Vagina (tissue), 2 donors: ENCODE data around the gene HEBP2. TPM values are rescaled to one million over a fixed set of nuclear protein-coding genes. Genes with fewer than 3 reads are reported as not detected.

Experiments
- DNase-seq, 2 donors: peaks; one replicate each; pipeline ENCODE4 v3.0.0-alpha.2; 2017; ENCODE audit errors: extremely low spot score in 2 of 2
- H3K27ac ChIP-seq: fragments of 200-600 bp; sonication (generic); one replicate; pipeline ENCODE4 v1.5.1; 2019
- H3K27me3 ChIP-seq: fragments of 200-600 bp; sonication (generic); one replicate; pipeline ENCODE4 v1.5.1; 2019
- H3K36me3 ChIP-seq, 2 donors: fragments of 200-600 bp; sonication (generic); one replicate each; pipeline ENCODE4 v1.5.1; 2017 to 2019
- H3K4me1 ChIP-seq: fragments of 200-600 bp; sonication (generic); one replicate; pipeline ENCODE4 v1.5.1; 2019
- H3K4me3 ChIP-seq, 2 donors: fragments of 200-600 bp; sonication (generic); 1 replicate in 1 of 2; 2 replicates in 1 of 2; pipeline ENCODE4 v1.5.1; 2016 to 2019
- H3K9me3 ChIP-seq: fragments of 200-600 bp; sonication (generic); one replicate; pipeline ENCODE4 v1.5.1; 2019
- CTCF ChIP-seq, 3 experiments: fragments of 450-650 bp in 2 of 3; fragments of 200-600 bp in 1 of 3; sonication (generic) in 1 of 3; IDR thresholded peaks; one replicate each; pipeline ENCODE4 v1.5.1; 2017 to 2019; ENCODE audit warnings: antibody characterized with exemption in 3 of 3, mild to moderate bottlenecking in 2 of 3, moderate library complexity in 2 of 3
- POLR2A ChIP-seq, 2 donors: fragments of 450-650 bp; IDR thresholded peaks; one replicate each; pipeline ENCODE4 v1.6.1; 2017; ENCODE audit warnings: antibody characterized with exemption in 2 of 2, mild to moderate bottlenecking in 2 of 2, moderate library complexity in 2 of 2
- POLR2AphosphoS5 ChIP-seq, 2 donors: sonication (generic); formaldehyde crosslinking; IDR thresholded peaks; one replicate each; pipeline ENCODE4 v1.9.0; 2017; ENCODE audit warnings: antibody characterized with exemption in 2 of 2, mild to moderate bottlenecking in 2 of 2, low read depth in 1 of 2; ENCODE audit not compliant: insufficient read depth in 1 of 2
- intact Hi-C: fragments of 100-400 bp; cut with DNase I; formaldehyde crosslinking; loops from one replicate; pipeline ENCODE4 v1.15.1; 2023
- total RNA-seq: library from RNA; depleted of rRNA; stranded (reverse); fragments of >200 nt; gene quantifications from one replicate; pipeline ENCODE4 v1.2.3, GENCODE V29; 2016

Gene HEBP2
- total RNA-seq, 1 donor from 2014 or later, result 62.4 TPM

GRCh38 chr6:138456401-138456790 lies 52.4 kb downstream of the HEBP2 start:
- DNase-seq, result no peak

GRCh38 chr6:138461647-138462046 lies 57.6 kb downstream of the HEBP2 start:
- no peak for DNase-seq
- no peaks in the 10 kb centered on the region for H3K4me1 ChIP-seq
- no peak overlapping the region for H3K27ac ChIP-seq
- no peaks in the 10 kb centered on the region for H3K27me3 ChIP-seq
- H3K4me3 ChIP-seq, result no peak overlapping the region
- no peaks in the 10 kb centered on the region for H3K9me3 ChIP-seq
- no peaks in the 10 kb centered on the region for H3K36me3 ChIP-seq
- intact Hi-C loops, result no loop called here
- TF ChIP-seq POLR2AphosphoS5 (IDR thresholded peaks at IDR 0.05; ENCODE audit: insufficient read depth in 1 of 2, low read depth in 1 of 2) (no peak), CTCF (IDR thresholded peaks at IDR 0.05) (no peak), POLR2A (IDR thresholded peaks at IDR 0.05) (no peak)

More at GRCh38 chr6:138456401-138456790, 52.4 kb downstream of the HEBP2 start:
- Histone ChIP-seq H3K27ac (no peak overlapping the region), H3K36me3 (no peaks in the 10 kb centered on the region), H3K9me3 (no peaks in the 10 kb centered on the region), H3K4me1 (no peaks in the 10 kb centered on the region), H3K27me3 (no peaks in the 10 kb centered on the region), H3K4me3 (no peak overlapping the region)
- TF ChIP-seq CTCF (IDR thresholded peaks at IDR 0.05) (no peak), POLR2A (IDR thresholded peaks at IDR 0.05) (no peak), POLR2AphosphoS5 (IDR thresholded peaks at IDR 0.05; ENCODE audit: insufficient read depth in 1 of 2, low read depth in 1 of 2) (no peak)
- intact Hi-C loops, result no loop called here

- TF ChIP-seq POLR2A (IDR thresholded peaks at IDR 0.05) (no peak), POLR2AphosphoS5 (IDR thresholded peaks at IDR 0.05; ENCODE audit: insufficient read depth in 1 of 2, low read depth in 1 of 2) (no peak), CTCF (IDR thresholded peaks at IDR 0.05) (no peak)
- no peaks in the 10 kb centered on the region for H3K27me3 ChIP-seq
- no peaks in the 10 kb centered on the region for H3K36me3 ChIP-seq
- H3K4me1 ChIP-seq, result no peaks in the 10 kb centered on the region
- H3K4me3 ChIP-seq, result no peak overlapping the region
- H3K9me3 ChIP-seq, result no peaks in the 10 kb centered on the region
- no peak for DNase-seq
- intact Hi-C loops, result no loop called here
- H3K27ac ChIP-seq, result no peak overlapping the region
These were observed 60.1 kb downstream of the HEBP2 start for GRCh38 chr6:138464085-138464484.

- Histone ChIP-seq H3K27me3 (no peaks in the 10 kb centered on the region), H3K4me3 (no peak overlapping the region), H3K9me3 (no peaks in the 10 kb centered on the region), H3K36me3 (no peaks in the 10 kb centered on the region), H3K27ac (no peak overlapping the region), H3K4me1 (no peaks in the 10 kb centered on the region)
- intact Hi-C loops, result no loop called here
- peak in 1 of 2 donors; percentile 49 for TF ChIP-seq POLR2AphosphoS5 (IDR thresholded peaks at IDR 0.05; ENCODE audit: insufficient read depth in 1 of 2, low read depth in 1 of 2)
- no peak for TF ChIP-seq POLR2A (IDR thresholded peaks at IDR 0.05)
- TF ChIP-seq CTCF (IDR thresholded peaks at IDR 0.05), result no peak
- no peak for DNase-seq
These were observed 61.1 kb downstream of the HEBP2 start for GRCh38 chr6:138465007-138465645.

- H3K27me3 ChIP-seq, result no peaks in the 10 kb centered on the region
- H3K27ac ChIP-seq, result no peak overlapping the region
- no peak overlapping the region for H3K4me3 ChIP-seq
- no peaks in the 10 kb centered on the region for H3K9me3 ChIP-seq
- TF ChIP-seq POLR2AphosphoS5 (IDR thresholded peaks at IDR 0.05; ENCODE audit: insufficient read depth in 1 of 2, low read depth in 1 of 2), result no peak
- TF ChIP-seq CTCF (IDR thresholded peaks at IDR 0.05), result no peak
- no peak for TF ChIP-seq POLR2A (IDR thresholded peaks at IDR 0.05)
- no peaks in the 10 kb centered on the region for H3K4me1 ChIP-seq
- H3K36me3 ChIP-seq, result no peaks in the 10 kb centered on the region
- intact Hi-C loops, result no loop called here
- DNase-seq, result no peak
These were observed 63.9 kb downstream of the HEBP2 start for GRCh38 chr6:138467901-138468300.
